SK-N-SH treated with all-trans-retinoic acid at 6 μM for 48 hours (cell line): ENCODE results near the gene WSCD2.

Experiments
- ATAC-seq: fragments of 200-7000 bp; cut with Tn5 transposase; 3 replicates; pipeline ENCODE4 v1.9.1; 2020; ENCODE audit warnings: mild to moderate bottlenecking, moderate library complexity
- ARNTL ChIP-seq: fragments of 450-650 bp; formaldehyde crosslinking; IDR thresholded peaks from 2 replicates; pipeline ENCODE4 v1.5.0; 2020; ENCODE audit warnings: low read depth, mild to moderate bottlenecking, moderate library complexity, borderline replicate concordance
- BACH2 ChIP-seq: fragments of 250-450 bp; sonication (Bioruptor Pico); IDR thresholded peaks from 2 replicates; pipeline ENCODE4 v1.9.0; 2021; ENCODE audit warnings: mild to moderate bottlenecking, borderline replicate concordance
- CREB5 ChIP-seq: fragments of 250-450 bp; sonication (Bioruptor Pico); IDR thresholded peaks from 2 replicates; pipeline ENCODE4 v1.5.1; 2020; ENCODE audit warnings: low read depth, mild to moderate bottlenecking, moderate library complexity
- CSRNP3 ChIP-seq: fragments of 250-450 bp; sonication (Bioruptor Pico); IDR thresholded peaks from 2 replicates; pipeline ENCODE4 v1.5.1; 2021; ENCODE audit warnings: mild to moderate bottlenecking, moderate library complexity
- ESRRG ChIP-seq: fragments of 250-450 bp; sonication (Bioruptor Pico); IDR thresholded peaks from 2 replicates; pipeline ENCODE4 v1.6.1; 2021; ENCODE audit warnings: mild to moderate bottlenecking
- GLIS3 ChIP-seq: fragments of 250-450 bp; sonication (Bioruptor Pico); IDR thresholded peaks from 2 replicates; pipeline ENCODE4 v1.5.0; 2020; ENCODE audit warnings: mild to moderate bottlenecking, moderate library complexity
- ISL1 ChIP-seq: fragments of 250-450 bp; sonication (Bioruptor Pico); IDR thresholded peaks from 2 replicates; pipeline ENCODE4 v2.1.2; 2022; ENCODE audit warnings: mild to moderate bottlenecking, moderate library complexity
- OSR1 ChIP-seq: fragments of 250-450 bp; sonication (Bioruptor Pico); IDR thresholded peaks from 2 replicates; pipeline ENCODE4 v1.8.0; 2022; ENCODE audit warnings: moderate library complexity, mild to moderate bottlenecking, inconsistent platforms
- PATZ1 ChIP-seq: fragments of 250-450 bp; sonication (Bioruptor Pico); IDR thresholded peaks from 2 replicates; pipeline ENCODE4 v1.8.0; 2020; ENCODE audit warnings: mild to moderate bottlenecking, moderate library complexity, borderline replicate concordance
- PPARA ChIP-seq: fragments of 250-450 bp; sonication (Bioruptor Pico); IDR thresholded peaks from 2 replicates; pipeline ENCODE4 v1.5.0; 2020; ENCODE audit warnings: mild to moderate bottlenecking, borderline replicate concordance
- RARB ChIP-seq: fragments of 250-450 bp; sonication (Bioruptor Pico); IDR thresholded peaks from 2 replicates; pipeline ENCODE4 v1.8.0; 2021; ENCODE audit warnings: mild to moderate bottlenecking, moderate library complexity
- SNAI2 ChIP-seq: fragments of 250-450 bp; sonication (Bioruptor Pico); IDR thresholded peaks from 2 replicates; pipeline ENCODE4 v1.5.0; 2020; ENCODE audit warnings: mild to moderate bottlenecking, moderate library complexity
- TOX ChIP-seq: fragments of 250-450 bp; sonication (Bioruptor Pico); IDR thresholded peaks from 2 replicates; pipeline ENCODE4 v1.8.0; 2021; ENCODE audit warnings: mild to moderate bottlenecking, moderate library complexity, borderline replicate concordance
- TSHZ2 ChIP-seq: fragments of 250-450 bp; sonication (Bioruptor Pico); IDR thresholded peaks from 2 replicates; pipeline ENCODE4 v1.5.0; 2020; ENCODE audit warnings: mild to moderate bottlenecking, moderate library complexity
- ZC3H10 ChIP-seq: fragments of 250-450 bp; sonication (Bioruptor Pico); IDR thresholded peaks from 2 replicates; pipeline ENCODE4 v1.5.1; 2021; ENCODE audit warnings: mild to moderate bottlenecking, moderate library complexity
- ZFP3 ChIP-seq: fragments of 250-450 bp; sonication (Bioruptor Pico); IDR thresholded peaks from 2 replicates; pipeline ENCODE4 v1.5.0; 2020; ENCODE audit warnings: mild to moderate bottlenecking, moderate library complexity
- ZFP30 ChIP-seq: fragments of 450-650 bp; formaldehyde crosslinking; IDR thresholded peaks from 2 replicates; pipeline ENCODE4 v1.5.0; 2022; ENCODE audit warnings: mild to moderate bottlenecking, moderate library complexity
- ZNF565 ChIP-seq: fragments of 450-650 bp; formaldehyde crosslinking; conservative IDR thresholded peaks from 2 replicates; pipeline ENCODE4 v1.5.0; 2020; ENCODE audit warnings: low read depth, mild to moderate bottlenecking, moderate library complexity
- ZNF70 ChIP-seq: fragments of 450-650 bp; formaldehyde crosslinking; IDR thresholded peaks from 2 replicates; pipeline ENCODE4 v1.5.0; 2020; ENCODE audit warnings: mild to moderate bottlenecking, moderate library complexity
- ZNF8 ChIP-seq: fragments of 450-650 bp; formaldehyde crosslinking; IDR thresholded peaks from 2 replicates; pipeline ENCODE4 v1.5.0; 2020; ENCODE audit warnings: mild to moderate bottlenecking, moderate library complexity

Gene WSCD2

GRCh38 chr12:108260039-108260438, 131.0 kb downstream of the WSCD2 start:
- TF ChIP-seq ISL1 (CRISPR knock-in tag) (no peak), SNAI2 (no peak), ZNF565 (no peak), ARNTL (CRISPR knock-in tag) (no peak), CREB5 (CRISPR knock-in tag) (no peak), BACH2 (CRISPR knock-in tag) (no peak)
- no peak for ATAC-seq

GRCh38 chr12:108260969-108261368, 131.9 kb downstream of the WSCD2 start:
- no peak for ATAC-seq
- no peak for TF ChIP-seq ZC3H10 (CRISPR knock-in tag)
- TF ChIP-seq SNAI2 = no peak
- TF ChIP-seq ZNF70 (CRISPR knock-in tag) = no peak
- no peak for TF ChIP-seq ZNF565
- no peak for TF ChIP-seq TOX (CRISPR knock-in tag)
- no peak for TF ChIP-seq CREB5 (CRISPR knock-in tag)
- no peak for TF ChIP-seq ZNF8 (CRISPR knock-in tag)
- no peak for TF ChIP-seq TSHZ2 (CRISPR knock-in tag)
- no peak for TF ChIP-seq ZFP30
- TF ChIP-seq OSR1 (CRISPR knock-in tag) = no peak
- no peak for TF ChIP-seq ISL1 (CRISPR knock-in tag)
- no peak for TF ChIP-seq CSRNP3 (CRISPR knock-in tag)

GRCh38 chr12:108265505-108265904, 136.4 kb downstream of the WSCD2 start:
- TF ChIP-seq ZFP3 (no peak), SNAI2 (no peak), TSHZ2 (CRISPR knock-in tag) (no peak), CREB5 (CRISPR knock-in tag) (no peak)

GRCh38 chr12:108266131-108266530, 137.0 kb downstream of the WSCD2 start:
- no peak for TF ChIP-seq PATZ1 (CRISPR knock-in tag)
- no peak for TF ChIP-seq PPARA
- TF ChIP-seq ESRRG (CRISPR knock-in tag) = no peak
- TF ChIP-seq ZNF70 (CRISPR knock-in tag) = no peak
- TF ChIP-seq RARB (CRISPR knock-in tag) = no peak
- no peak for TF ChIP-seq ZNF8 (CRISPR knock-in tag)
- no peak for TF ChIP-seq SNAI2
- no peak for TF ChIP-seq GLIS3 (CRISPR knock-in tag)
- no peak for TF ChIP-seq ZNF565
- no peak for TF ChIP-seq TOX (CRISPR knock-in tag)
- ATAC-seq = no peak

More at GRCh38 chr12:108265505-108265904, 136.4 kb downstream of the WSCD2 start:
- ATAC-seq = no peak
